ENCODE results near the gene AMPD1. TPM values are rescaled to one million over a fixed set of nuclear protein-coding genes. Genes with fewer than 3 reads are reported as not detected.

The AMPD1 gene
- total and polyA plus RNA-seq, 10 of the 15 experiments (the other 5 are each of a cell fraction or from before 2014, with no cell fraction given), result 0.12 to 0.30 (median 0.14) TPM; not detected in 7

DNA sequence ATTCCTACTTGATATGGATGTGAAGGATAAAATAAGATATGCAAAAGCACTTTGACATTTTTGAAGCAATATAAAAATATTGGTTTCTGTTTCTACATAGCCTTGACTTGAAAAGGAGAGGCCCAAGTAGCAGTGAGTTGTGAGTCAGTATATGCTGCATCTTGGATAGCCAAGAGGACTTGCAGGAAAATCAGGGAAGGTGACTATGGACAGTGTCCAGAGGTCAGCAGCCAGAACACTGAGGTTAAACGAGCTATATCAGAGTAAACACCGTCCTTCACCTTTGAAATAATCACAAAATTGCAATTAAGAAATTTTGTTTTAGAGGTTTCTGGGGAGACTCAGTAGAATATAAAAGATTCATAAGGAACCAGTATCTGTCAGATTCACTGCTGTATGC lies 6.6 kb upstream of the AMPD1 start:
- intact Hi-C loops (cut with micrococcal nuclease; ENCODE audit: unreplicated experiment) (no loop called here), in situ Hi-C loops (cut with MboI) (no loop called here)
- Histone ChIP-seq H3K4me1 (ENCODE audit: control insufficient read depth, insufficient read depth, low read length) (no peaks in the 10 kb centered on the region; the same call in 1 of the 2 replicates), H3K4me3 (no peak overlapping the region), H4K20me1 (ENCODE audit: control insufficient read depth, insufficient read depth) (no peaks in the 10 kb centered on the region), H3K9ac (ENCODE audit: control insufficient read depth, insufficient read depth, low read length) (no peak overlapping the region), H3K27ac (ENCODE audit: control insufficient read depth, insufficient read depth) (no peak overlapping the region), H3K27me3 (replicated peaks in 1 of 2; ENCODE audit: control insufficient read depth in 2 of 2, insufficient read depth in 2 of 2, low read length in 1 of 2) (no peaks in the 10 kb centered on the region), H2AFZ (ENCODE audit: control insufficient read depth, low read depth, low read length) (no peak overlapping the region), H3K4me2 (ENCODE audit: control insufficient read depth, insufficient read depth) (no peak overlapping the region), H3K36me3 (ENCODE audit: control insufficient read depth in 2 of 2, insufficient read depth in 2 of 2, low read length in 1 of 2) (no peaks in the 10 kb centered on the region), H3K9me3 (replicated peaks; ENCODE audit: control insufficient read depth, insufficient read depth, low read length) (no peaks in the 10 kb centered on the region), H3K79me2 (ENCODE audit: control insufficient read depth, insufficient read depth, low read length) (no peaks in the 10 kb centered on the region)
- ChIA-PET RAD21 (ENCODE audit: unreplicated experiment) (no interaction called here), SMC1A (ENCODE audit: uncharacterized antibody, unreplicated experiment) (interaction anchor here (1.5 to 2.4 kb wide), 2 partner anchors 14 to 54 kb away, joined by 3 to 6 read pairs; no protein-coding TSS in a partner anchor), POLR2A (no interaction called here), CTCF (no interaction called here)
- no peak for ATAC-seq
- FAIRE-seq, result no peak
- TF ChIP-seq KLF5 (IDR thresholded peaks at IDR 0.05; ENCODE audit: partially characterized antibody), result no peak
- no peak for TF ChIP-seq NR2C1 (IDR thresholded peaks at IDR 0.05)
- TF ChIP-seq, protein P1, sequence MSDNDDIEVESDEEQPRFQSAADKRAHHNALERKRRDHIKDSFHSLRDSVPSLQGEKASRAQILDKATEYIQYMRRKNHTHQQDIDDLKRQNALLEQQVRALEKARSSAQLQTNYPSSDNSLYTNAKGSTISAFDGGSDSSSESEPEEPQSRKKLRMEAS (IDR thresholded peaks at IDR 0.05; ENCODE audit: low read depth, low read length), result no peak
- no peak for DNase-seq (ENCODE audit: low read depth, low spot score)
- BruUV-seq (replicated peaks), result no TSS peak
- 95% methylated on average over 2 of the region's 2 CpGs for whole genome bisulfite sequencing (ENCODE audit: insufficient coverage, insufficient replicate concordance, low lambda C conversion rate, missing lambda C conversion rate)

DNA sequence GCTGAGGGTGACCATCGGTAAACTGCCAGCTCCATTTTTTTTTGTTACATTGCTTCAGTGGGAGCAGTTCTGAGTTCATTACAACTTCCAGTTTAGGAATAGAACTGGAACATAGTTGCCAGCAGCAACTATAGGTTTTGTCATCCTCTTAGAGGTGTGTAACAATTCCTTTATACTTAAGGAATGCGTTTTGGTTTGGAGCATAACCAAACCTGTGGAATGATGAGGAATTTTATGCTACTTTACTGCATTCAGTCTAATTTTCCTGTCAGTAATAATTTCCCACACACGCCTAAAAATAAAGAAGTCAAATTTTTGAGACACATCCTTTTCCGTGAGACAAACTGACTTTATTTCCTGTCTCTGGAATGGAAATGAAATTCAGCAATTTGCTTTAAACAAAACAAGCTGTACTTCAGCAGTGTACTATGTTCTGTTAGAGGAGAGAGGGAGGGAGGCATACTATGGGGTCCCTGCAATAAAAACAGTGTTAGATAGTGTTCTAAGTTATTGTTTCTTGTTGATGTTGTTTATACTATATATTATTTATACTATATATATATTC lies 4.8 kb upstream of the AMPD1 start:
- Histone ChIP-seq H3K79me2 (ENCODE audit: control insufficient read depth, insufficient read depth, low read length) (no peaks in the 10 kb centered on the region), H2AFZ (ENCODE audit: control insufficient read depth, low read depth, low read length) (no peak overlapping the region), H3K4me2 (ENCODE audit: control insufficient read depth, insufficient read depth) (no peak overlapping the region), H3K27me3 (replicated peaks in 1 of 2; ENCODE audit: control insufficient read depth in 2 of 2, insufficient read depth in 2 of 2, low read length in 1 of 2) (no peaks in the 10 kb centered on the region), H3K27ac (ENCODE audit: control insufficient read depth, insufficient read depth) (no peak overlapping the region), H3K9me3 (replicated peaks; ENCODE audit: control insufficient read depth, insufficient read depth, low read length) (no peaks in the 10 kb centered on the region), H3K4me3 (no peak overlapping the region), H3K9ac (ENCODE audit: control insufficient read depth, insufficient read depth, low read length) (no peak overlapping the region), H4K20me1 (ENCODE audit: control insufficient read depth, insufficient read depth) (no peaks in the 10 kb centered on the region), H3K36me3 (ENCODE audit: control insufficient read depth in 2 of 2, insufficient read depth in 2 of 2, low read length in 1 of 2) (no peaks in the 10 kb centered on the region), H3K4me1 (ENCODE audit: control insufficient read depth, insufficient read depth, low read length) (no peaks in the 10 kb centered on the region; the same call in 1 of the 2 replicates)
- ATAC-seq (no peak), FAIRE-seq (no peak), DNase-seq (ENCODE audit: low read depth, low spot score) (no peak)
- intact Hi-C loops (cut with micrococcal nuclease; ENCODE audit: unreplicated experiment) (no loop called here), in situ Hi-C loops (cut with MboI) (no loop called here)
- 28% methylated on average over 4 of the region's 4 CpGs for WGBS (ENCODE audit: insufficient coverage, insufficient replicate concordance, low lambda C conversion rate, missing lambda C conversion rate)
- ChIA-PET POLR2A (no interaction called here), SMC1A (ENCODE audit: uncharacterized antibody, unreplicated experiment) (interaction anchor here (1.0 kb wide), 1 partner anchor 16 kb away, joined by 3 read pairs; no protein-coding TSS in a partner anchor), RAD21 (ENCODE audit: unreplicated experiment) (no interaction called here), CTCF (interaction anchor here (0.7 kb wide), 1 partner anchor 96 kb away, joined by 3 read pairs; no protein-coding TSS in a partner anchor)
- BruUV-seq (replicated peaks), result no TSS peak
- TF ChIP-seq TARDBP (IDR thresholded peaks at IDR 0.05; ENCODE audit: borderline replicate concordance) (no peak), KAT2A (conservative IDR thresholded peaks at IDR 0.05; ENCODE audit: control insufficient read depth, low read depth, low read length) (no peak), NFIC (IDR thresholded peaks at IDR 0.05; ENCODE audit: low read depth, low read length) (no peak), RBBP5 (conservative IDR thresholded peaks at IDR 0.05) (no peak), ZZZ3 (IDR thresholded peaks at IDR 0.05; ENCODE audit: control insufficient read depth, insufficient read length, low read depth) (no peak), TCF12 (IDR thresholded peaks at IDR 0.05; ENCODE audit: low read depth, low read length) (no peak)
- TF ChIP-seq, protein P2, sequence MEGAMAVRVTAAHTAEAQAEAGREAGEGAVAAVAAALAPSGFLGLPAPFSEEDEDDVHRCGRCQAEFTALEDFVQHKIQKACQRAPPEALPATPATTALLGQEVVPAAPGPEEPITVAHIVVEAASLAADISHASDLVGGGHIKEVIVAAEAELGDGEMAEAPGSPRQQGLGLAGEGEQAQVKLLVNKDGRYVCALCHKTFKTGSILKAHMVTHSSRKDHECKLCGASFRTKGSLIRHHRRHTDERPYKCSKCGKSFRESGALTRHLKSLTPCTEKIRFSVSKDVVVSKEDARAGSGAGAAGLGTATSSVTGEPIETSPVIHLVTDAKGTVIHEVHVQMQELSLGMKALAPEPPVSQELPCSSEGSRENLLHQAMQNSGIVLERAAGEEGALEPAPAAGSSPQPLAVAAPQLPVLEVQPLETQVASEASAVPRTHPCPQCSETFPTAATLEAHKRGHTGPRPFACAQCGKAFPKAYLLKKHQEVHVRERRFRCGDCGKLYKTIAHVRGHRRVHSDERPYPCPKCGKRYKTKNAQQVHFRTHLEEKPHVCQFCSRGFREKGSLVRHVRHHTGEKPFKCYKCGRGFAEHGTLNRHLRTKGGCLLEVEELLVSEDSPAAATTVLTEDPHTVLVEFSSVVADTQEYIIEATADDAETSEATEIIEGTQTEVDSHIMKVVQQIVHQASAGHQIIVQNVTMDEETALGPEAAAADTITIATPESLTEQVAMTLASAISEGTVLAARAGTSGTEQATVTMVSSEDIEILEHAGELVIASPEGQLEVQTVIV (IDR thresholded peaks at IDR 0.05; ENCODE audit: borderline replicate concordance, partially characterized antibody), result no peak
- TF ChIP-seq, protein P3, sequence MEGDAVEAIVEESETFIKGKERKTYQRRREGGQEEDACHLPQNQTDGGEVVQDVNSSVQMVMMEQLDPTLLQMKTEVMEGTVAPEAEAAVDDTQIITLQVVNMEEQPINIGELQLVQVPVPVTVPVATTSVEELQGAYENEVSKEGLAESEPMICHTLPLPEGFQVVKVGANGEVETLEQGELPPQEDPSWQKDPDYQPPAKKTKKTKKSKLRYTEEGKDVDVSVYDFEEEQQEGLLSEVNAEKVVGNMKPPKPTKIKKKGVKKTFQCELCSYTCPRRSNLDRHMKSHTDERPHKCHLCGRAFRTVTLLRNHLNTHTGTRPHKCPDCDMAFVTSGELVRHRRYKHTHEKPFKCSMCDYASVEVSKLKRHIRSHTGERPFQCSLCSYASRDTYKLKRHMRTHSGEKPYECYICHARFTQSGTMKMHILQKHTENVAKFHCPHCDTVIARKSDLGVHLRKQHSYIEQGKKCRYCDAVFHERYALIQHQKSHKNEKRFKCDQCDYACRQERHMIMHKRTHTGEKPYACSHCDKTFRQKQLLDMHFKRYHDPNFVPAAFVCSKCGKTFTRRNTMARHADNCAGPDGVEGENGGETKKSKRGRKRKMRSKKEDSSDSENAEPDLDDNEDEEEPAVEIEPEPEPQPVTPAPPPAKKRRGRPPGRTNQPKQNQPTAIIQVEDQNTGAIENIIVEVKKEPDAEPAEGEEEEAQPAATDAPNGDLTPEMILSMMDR (IDR thresholded peaks at IDR 0.05 in 2 of 3, conservative IDR thresholded peaks at IDR 0.05 in 1 of 3; ENCODE audit: control insufficient read depth in 2 of 3, extremely low read depth in 1 of 3, insufficient read depth in 1 of 3, low read depth in 3 of 3, low read length in 3 of 3), result no peak

All from GM12878 (cell line).